ENCODE measurements around the gene SNAPC4.

DNA sequence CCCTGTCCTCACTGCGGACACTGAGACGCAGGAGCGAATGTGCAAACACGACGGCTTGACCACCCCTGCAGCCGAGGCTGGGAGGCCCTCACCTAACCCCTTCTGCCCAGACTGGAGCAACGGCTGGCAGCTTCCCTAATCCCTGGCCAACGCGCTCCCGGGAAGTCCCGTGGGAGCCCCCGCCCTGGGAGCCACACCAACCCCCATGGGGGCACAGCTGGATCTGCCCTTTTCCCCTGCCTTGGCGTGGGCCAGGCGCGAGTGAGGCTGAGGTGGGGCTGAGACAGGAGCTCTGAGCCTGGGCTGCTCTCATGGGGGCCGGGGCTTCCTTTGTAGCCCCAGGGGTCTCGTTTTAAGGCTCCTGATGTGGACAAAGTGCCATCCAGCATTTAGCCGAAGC, 31.8 kb downstream of the SNAPC4 start:
- no peak for TF ChIP-seq CTCF (IDR thresholded peaks at IDR 0.05)
- TF ChIP-seq POLR2A (IDR thresholded peaks at IDR 0.05), result no peak

All from heart left ventricle (tissue), 13 donors.